ENCODE measurements around the gene RPL18. TPM values are rescaled to one million over a fixed set of nuclear protein-coding genes. Genes with fewer than 3 reads are reported as not detected.

The RPL18 gene
- total and polyA plus RNA-seq, 9 of the 15 experiments (the other 6 are each of a cell fraction or from before 2014, with no cell fraction given) = 312 to 2,635 (median 1,653) TPM

- Histone ChIP-seq H4K20me1 (replicated peaks; ENCODE audit: control insufficient read depth, insufficient read depth, low read length) (no peaks in the 10 kb centered on the region), H3K4me1 (replicated peaks in 1 of 2; ENCODE audit: control insufficient read depth in 2 of 2, insufficient read depth in 2 of 2, low read length in 2 of 2) (peaks cover 21 to 37% of the 10 kb centered on the region in 2 experiments; a peak in 4 of 5 replicates), H3K36me3 (ENCODE audit: control insufficient read depth, insufficient read depth, low read length) (no peaks in the 10 kb centered on the region), H3K4me3 (peak overlapping the region; percentile 56), H2AFZ (ENCODE audit: low read depth, low read length) (peak overlapping the region; percentile 95), H3K27me3 (ENCODE audit: control insufficient read depth in 2 of 2, insufficient read depth in 2 of 2, low read length in 2 of 2) (no peaks in the 10 kb centered on the region), H3K4me2 (ENCODE audit: insufficient read depth, low read length) (peak overlapping the region; percentile 84), H3K79me2 (ENCODE audit: control insufficient read depth, insufficient read depth, low read length) (no peaks in the 10 kb centered on the region), H3K9me3 (replicated peaks; ENCODE audit: control insufficient read depth, insufficient read depth, low read depth, low read length) (no peaks in the 10 kb centered on the region), H3K9me1 (ENCODE audit: control insufficient read depth, insufficient read depth, low read length) (no peaks in the 10 kb centered on the region), H3K27ac (ENCODE audit: extremely low read depth, low read depth, low read length) (peak overlapping the region; percentile 27; the same call in 2 of the 3 replicates), H3K9ac (ENCODE audit: insufficient read depth in 1 of 2, low read depth in 2 of 2, low read length in 2 of 2) (peak overlapping the region; percentile 43 to 87)
- ATAC-seq (peak; percentile 1), FAIRE-seq (no peak), DNase-seq (ENCODE audit: extremely low read depth in 1 of 4, low spot score in 3 of 4) (no peak)
- CTCF ChIA-PET (ENCODE audit: low intra/inter-chr PET ratio) = interaction anchor here (0.9 to 2.2 kb wide), 3 partner anchors 93 to 191 kb away, joined by 5 to 16 read pairs (median 6); no protein-coding TSS in a partner anchor
- in situ Hi-C loops (cut with MboI) = loop anchor here (5.0 to 10.0 kb wide), 3 partner anchors 97 to 329 kb away; partner anchors contain the start of gene RASIP1
- intact Hi-C loops (cut with micrococcal nuclease) = loop anchor here (5.0 kb wide), 1 partner anchor 92 kb away; no protein-coding TSS in a partner anchor
- BruUV-seq (replicated peaks) = TSS peak; percentile 94
- WGBS (ENCODE audit: insufficient coverage, low coverage, missing lambda C conversion rate) = 7% methylated on average over 4 of the region's 6 CpGs
- POLR2A ChIA-PET = interaction anchor here (0.6 to 1.3 kb wide), 8 partner anchors 11 to 231 kb away, joined by 3 to 7 read pairs (median 4); partner anchors contain the start of gene PPP1R15A
- TF ChIP-seq BHLHE40 (IDR thresholded peaks at IDR 0.05; ENCODE audit: low read length) (no peak), TFAP4 (CRISPR knock-in tag; IDR thresholded peaks at IDR 0.05; ENCODE audit: borderline replicate concordance) (no peak), ZBTB17 (CRISPR knock-in tag; IDR thresholded peaks at IDR 0.05) (no peak), ZNF589 (CRISPR knock-in tag; IDR thresholded peaks at IDR 0.05; ENCODE audit: low read depth) (no peak), NR2C2 (CRISPR knock-in tag; IDR thresholded peaks at IDR 0.05) (no peak), NR2C2 (tag; IDR thresholded peaks at IDR 0.05) (no peak), HIVEP1 (CRISPR knock-in tag; IDR thresholded peaks at IDR 0.05) (no peak), ZBTB12 (CRISPR knock-in tag; IDR thresholded peaks at IDR 0.05) (no peak), ATF1 (CRISPR knock-in tag; IDR thresholded peaks at IDR 0.05) (no peak), ATF1 (tag; IDR thresholded peaks at IDR 0.05) (no peak), THRB (CRISPR knock-in tag; conservative IDR thresholded peaks at IDR 0.05) (peak; percentile 75; the same call in 1 of the 2 replicates), RFX1 (IDR thresholded peaks at IDR 0.05) (no peak), PCBP1 (IDR thresholded peaks at IDR 0.05; ENCODE audit: low read depth, low read length, poor library complexity, severe bottlenecking) (no peak), OTX1 (CRISPR knock-in tag; IDR thresholded peaks at IDR 0.05) (peak; percentile 71; the same call in 1 of the 2 replicates), GTF2A2 (tag; IDR thresholded peaks at IDR 0.05) (no peak), PHF8 (IDR thresholded peaks at IDR 0.05; ENCODE audit: borderline replicate concordance, low read length) (peak; percentile 10; the same call in 1 of the 2 replicates), TRIM28 (IDR thresholded peaks at IDR 0.05) (no peak), MYBL2 (IDR thresholded peaks at IDR 0.05; ENCODE audit: low read depth) (no peak), MYBL2 (CRISPR knock-in tag; IDR thresholded peaks at IDR 0.05; ENCODE audit: borderline replicate concordance) (no peak), CC2D1A (IDR thresholded peaks at IDR 0.05) (no peak), RBFOX2 (IDR thresholded peaks at IDR 0.05; ENCODE audit: low read depth, low read length) (no peak)
Measured at GRCh38 chr19:48645620-48646000, 26.6 kb upstream of the RPL18 start.

Measured in K562 (cell line).